HL-60/S4 (cell line): Measurements from ENCODE around the gene ACSL3.

Experiments
- in situ Hi-C: fragments of 300-500 bp; cut with MboI; formaldehyde crosslinking; loops from 2 replicates; pipeline ENCODE4 v1.14.3; 2022; ENCODE audit warnings: low sequenced_read_pairs

Gene ACSL3

DNA sequence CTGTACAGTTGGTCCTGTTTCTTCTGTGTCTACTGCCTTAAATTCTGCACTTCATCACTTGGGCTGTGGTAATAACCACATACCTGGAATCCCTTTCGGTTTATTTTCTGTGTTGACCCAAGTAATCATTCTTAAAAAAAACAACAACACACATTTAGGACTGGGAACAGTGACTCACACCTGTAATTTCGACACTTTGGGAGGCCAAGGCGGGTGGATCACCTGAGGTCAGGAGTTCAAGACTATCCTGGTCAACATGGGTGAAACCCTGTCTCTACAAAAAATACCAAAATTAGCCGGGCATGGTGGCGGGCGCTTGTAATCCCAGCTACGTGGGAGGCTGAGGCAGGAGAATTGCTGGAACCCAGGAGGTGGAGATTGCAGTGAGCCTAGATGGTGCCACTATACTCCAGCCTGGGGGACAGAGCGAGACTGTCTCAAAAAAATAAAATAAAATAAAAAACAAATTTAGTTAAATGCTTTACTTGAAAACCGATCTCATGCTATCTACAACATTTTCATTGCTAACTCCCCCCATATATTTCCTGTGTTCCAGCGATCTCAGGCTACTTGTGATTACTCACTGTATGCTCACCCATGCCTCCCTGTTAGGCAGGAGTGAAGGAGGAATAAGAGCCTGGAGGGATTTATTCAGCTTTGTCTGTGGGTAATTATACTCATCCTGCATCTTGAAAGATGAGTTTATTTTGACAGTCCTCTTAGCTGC, 18.2 kb downstream of the ACSL3 start:
- in situ Hi-C loops: no loop called here

GRCh38 chr2:222879604-222879933, 18.7 kb downstream of the ACSL3 start:
- in situ Hi-C loops: no loop called here

- in situ Hi-C loops: no loop called here
These were observed 21.7 kb downstream of the ACSL3 start for GRCh38 chr2:222882484-222882928.

DNA sequence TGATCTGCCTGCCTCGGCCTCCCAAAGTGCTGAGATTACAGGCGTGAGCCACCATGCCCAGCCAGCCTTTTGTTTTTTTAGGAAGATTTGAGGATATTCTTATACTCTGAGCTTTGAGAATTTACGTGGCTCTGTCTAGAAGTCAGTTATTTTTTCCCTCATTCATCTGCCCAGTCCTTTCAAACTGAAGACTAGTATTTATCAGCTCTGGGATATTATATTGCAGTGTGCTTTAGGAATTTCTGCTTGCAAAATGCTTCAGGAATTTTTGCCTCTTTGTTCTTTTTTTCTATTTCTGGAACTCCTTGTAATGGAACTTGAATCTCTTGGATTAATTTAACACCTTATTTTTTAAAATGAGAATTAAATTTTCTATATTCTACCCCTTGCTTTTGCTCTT, 22.6 kb downstream of the ACSL3 start:
- in situ Hi-C loops: no loop called here

DNA sequence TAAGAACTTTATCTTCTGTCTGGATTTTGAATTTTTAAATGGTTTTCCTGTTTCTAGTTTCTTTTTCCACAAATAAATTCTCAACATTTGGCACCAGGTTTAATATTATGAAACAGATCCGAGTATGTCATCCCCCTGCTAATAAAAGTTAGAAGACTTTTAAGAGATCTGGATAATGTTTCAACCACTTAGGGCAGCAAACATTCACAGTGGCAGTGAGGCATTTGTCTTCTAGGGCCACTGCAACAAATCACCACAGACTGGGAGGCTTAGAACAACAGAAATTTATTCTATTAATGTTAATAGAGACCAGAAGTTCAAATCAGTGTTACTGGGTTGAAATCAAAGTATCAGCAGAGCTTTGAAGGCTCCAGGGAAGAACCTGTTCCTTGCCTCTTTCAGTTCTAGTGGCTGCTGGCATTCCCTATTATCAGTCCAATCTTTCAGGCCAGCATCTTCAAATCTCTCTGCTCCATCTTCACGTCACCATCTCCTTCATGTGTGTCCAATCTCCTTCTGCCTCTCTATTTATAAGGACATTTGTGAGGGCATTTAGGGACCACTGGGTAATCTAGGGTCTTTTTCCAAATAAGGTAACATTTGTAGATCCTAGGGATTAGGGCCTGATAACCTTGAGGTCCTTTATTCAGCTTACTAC, 23.4 kb downstream of the ACSL3 start:
- in situ Hi-C loops: no loop called here

DNA sequence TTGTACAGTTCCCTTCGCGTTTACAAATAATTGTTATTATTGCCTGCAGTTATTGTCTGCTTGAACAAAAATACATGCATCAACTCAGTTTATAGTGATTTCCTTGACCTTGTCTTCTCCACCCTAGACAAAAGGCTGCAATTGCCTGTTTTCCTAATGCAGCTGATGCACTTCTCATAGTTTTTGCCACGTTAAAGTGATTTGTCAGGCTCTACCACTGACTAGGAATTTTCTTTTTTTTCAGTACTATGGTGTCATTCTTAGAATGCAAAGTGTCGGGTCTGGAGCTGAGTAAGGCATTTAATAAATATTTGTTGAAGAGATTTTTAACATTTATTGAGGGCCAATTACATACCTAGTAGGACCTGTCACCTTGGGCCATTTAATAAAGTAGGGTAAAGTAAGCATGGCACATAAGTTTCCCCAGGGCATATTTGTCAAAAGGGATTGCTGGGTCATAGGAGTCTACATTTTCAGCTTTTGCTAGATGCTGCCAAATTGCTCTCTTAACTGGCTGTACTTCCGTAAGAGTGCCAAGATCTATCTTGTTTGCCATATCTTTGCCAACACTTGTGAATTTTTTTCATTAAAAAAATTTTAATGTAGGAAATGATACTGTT, 24.1 kb downstream of the ACSL3 start:
- in situ Hi-C loops: no loop called here

DNA sequence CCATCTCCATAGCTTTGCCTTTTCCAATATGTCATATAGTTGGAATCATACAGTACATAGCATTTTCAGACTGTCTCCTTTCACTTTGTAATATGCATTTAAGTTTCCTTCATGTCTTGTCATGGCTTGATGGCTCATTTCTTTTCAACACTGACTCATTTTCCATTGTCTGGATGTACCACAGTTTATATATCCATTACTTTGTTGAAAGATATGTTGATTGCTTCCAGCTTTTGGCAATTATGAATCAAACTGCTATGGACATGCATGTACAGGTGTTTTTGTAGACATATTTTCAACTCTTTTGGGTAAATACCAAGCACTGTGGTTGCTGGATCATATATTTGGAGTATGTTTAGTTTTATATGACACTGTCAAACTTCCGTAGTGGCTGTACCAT, 26.3 kb downstream of the ACSL3 start:
- in situ Hi-C loops: no loop called here

GRCh38 chr2:222888716-222889115, 27.9 kb downstream of the ACSL3 start:
- in situ Hi-C loops: no loop called here

- in situ Hi-C loops: no loop called here
These were observed 31.1 kb downstream of the ACSL3 start for GRCh38 chr2:222891890-222892289.

DNA sequence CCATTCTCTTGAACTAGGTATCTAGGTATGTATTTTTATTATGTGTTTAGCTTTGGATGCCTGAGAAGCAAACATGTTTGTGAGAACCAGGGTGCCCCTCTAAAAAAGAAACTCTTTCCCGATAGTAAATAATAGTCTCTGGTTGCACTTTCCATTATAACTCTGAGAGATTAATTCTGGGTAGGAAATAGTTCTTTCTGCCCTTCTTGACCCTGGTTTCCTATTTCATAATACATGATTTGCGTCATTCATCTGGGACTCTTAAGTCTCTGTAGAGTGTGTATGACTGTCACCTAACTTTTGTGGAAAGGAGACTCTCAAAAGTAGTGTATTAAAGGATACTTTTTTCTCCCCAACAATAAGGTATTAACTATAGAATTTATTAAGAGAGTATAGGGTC, 31.5 kb downstream of the ACSL3 start:
- in situ Hi-C loops: no loop called here

- in situ Hi-C loops: no loop called here
These were observed 31.9 kb downstream of the ACSL3 start for GRCh38 chr2:222892761-222893160.

- in situ Hi-C loops: no loop called here
These were observed 32.9 kb downstream of the ACSL3 start for GRCh38 chr2:222893716-222894115.

DNA sequence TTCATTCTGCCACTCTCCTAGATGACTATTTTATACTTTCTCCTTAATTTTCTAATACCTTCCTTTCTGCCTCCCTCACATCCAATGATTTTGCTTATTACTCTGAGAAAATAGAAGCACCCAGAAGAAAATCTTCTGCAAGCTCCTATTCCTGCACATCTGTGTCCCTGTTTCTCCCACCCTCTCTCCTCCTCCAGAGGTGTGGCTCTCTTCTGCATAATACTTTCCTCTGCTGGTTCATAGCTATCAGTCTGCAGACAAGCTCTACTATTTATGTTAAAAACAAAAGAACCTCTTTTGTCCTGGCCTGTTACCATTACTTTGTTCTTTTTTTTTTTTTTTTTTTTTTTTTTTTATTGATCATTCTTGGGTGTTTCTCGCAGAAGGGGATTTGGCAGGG, 34.3 kb downstream of the ACSL3 start:
- in situ Hi-C loops: no loop called here

- in situ Hi-C loops: no loop called here
These were observed 37.1 kb downstream of the ACSL3 start for GRCh38 chr2:222897898-222898297.

DNA sequence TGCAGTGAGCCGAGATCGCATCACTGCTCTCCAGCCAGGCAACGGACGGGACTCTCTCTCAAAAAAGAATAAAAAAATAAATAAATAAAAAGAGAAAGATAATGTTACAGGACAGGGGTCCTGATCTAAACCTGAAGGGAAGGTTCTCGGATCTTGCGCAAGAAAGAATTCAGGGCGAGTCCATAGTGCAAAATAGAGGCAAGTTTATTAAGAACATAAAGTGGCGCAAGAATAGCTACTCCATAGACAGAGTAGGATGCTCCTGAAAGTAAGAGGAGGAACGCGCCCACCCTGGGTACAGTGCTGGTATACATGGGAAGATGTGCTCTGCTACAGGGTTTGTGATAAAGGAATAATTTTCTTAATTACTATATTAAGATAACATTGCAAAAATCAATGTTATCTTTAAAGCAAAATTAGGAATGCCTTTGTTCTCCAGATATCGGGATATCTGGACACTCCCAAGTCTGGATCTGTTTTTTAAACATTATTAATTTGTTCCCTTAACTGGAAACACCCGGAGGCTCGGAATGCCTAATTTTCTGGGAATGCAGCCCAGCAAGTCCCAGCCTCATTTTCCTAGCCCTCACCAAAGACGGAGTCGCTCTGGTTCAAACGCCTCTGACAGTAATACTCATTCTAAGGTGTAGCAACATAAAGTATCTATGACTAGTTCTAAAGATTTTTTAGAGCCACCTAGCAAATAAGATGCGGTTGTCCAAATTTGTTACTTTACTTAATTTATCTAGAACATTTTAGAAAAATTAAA, 38.8 kb downstream of the ACSL3 start:
- in situ Hi-C loops: loop anchor here (10.0 kb wide), 1 partner anchor 205 kb away; no protein-coding TSS in a partner anchor

DNA sequence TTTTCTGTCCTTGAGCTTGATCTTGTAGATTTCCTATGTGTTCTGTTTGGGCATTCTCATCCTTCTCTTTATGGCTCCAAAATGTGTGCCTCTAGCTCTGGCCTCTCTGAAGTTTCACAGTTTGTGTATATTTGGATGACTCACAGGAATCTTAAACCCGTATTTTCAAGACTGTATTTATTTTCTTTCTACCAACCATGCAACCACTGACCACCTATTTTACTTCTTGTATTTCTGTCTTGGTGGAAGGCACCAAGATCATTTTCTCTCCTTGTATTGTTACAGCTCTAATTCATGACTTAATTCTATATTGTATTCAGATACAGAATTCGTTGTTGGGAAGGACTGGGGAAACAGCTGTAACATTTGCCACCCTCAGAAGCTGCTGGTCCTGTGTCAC, 39.5 kb downstream of the ACSL3 start:
- in situ Hi-C loops: loop anchor here (10.0 kb wide), 1 partner anchor 206 kb away; no protein-coding TSS in a partner anchor

DNA sequence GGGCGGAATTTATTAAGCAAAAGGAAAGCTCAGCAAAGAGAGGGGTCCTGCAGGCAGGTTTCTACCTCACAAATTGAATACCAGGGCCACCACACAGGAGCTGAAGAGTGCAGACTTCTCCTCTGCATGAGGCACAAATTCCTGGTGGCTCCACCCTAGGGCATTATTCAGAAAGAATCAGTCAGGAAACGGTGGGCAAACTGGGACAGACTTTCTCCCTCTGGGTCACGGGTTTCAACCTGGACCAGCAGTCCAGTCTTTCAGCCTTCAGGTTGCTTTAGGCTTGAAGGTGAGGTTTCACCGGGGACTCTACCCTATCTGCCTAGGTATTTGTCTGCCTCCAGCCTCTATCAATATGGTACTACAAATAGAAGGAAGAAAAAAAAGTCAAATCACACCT, 41.8 kb downstream of the ACSL3 start:
- in situ Hi-C loops: loop anchor here (10.0 kb wide), 1 partner anchor 208 kb away; no protein-coding TSS in a partner anchor

DNA sequence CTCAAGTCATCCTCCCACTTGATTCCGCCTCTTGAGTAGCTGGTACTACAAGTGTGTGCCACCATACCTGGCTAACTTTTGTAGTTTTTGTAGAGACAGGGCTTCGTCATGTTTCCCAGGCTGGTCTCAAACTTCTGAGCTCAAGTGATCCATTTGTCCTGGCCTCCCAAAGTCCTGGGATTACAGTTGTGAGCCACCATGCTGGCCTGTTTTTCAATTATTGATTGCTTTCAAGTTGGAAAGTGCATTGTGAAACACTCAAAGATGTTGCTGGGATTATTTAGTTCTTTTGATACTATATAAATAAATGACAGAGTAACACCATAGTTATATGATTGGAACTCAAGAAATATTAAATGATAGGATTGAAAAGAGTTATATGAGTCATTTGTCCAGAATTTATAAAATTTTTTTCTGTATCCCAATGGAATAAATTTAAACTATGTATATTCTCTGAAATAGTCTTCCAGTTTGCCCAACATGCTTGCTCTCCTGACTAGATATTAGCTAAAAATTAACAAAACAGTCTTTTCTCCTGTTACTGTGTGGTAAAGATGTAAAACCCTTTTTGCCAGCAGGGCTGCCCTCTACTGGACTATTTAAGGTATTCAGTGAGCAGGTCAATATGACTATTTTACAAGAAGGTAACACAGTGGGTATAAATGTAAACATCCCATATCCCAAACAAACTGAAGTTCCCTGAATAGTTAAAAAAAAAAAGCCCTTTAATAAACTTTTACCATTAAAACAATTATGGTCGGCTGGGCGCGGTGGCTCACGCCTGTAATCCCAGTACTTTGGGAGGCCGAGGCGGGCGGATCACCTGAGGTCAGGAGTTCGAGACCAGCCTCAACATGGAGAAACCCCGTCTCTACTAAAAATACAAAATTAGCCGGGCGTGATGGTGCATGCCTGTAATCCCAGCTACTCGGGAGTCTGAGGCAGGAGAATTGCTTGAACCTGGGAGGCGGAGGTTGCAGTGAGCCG, 42.7 kb downstream of the ACSL3 start:
- in situ Hi-C loops: loop anchor here (10.0 kb wide), 1 partner anchor 209 kb away; no protein-coding TSS in a partner anchor

DNA sequence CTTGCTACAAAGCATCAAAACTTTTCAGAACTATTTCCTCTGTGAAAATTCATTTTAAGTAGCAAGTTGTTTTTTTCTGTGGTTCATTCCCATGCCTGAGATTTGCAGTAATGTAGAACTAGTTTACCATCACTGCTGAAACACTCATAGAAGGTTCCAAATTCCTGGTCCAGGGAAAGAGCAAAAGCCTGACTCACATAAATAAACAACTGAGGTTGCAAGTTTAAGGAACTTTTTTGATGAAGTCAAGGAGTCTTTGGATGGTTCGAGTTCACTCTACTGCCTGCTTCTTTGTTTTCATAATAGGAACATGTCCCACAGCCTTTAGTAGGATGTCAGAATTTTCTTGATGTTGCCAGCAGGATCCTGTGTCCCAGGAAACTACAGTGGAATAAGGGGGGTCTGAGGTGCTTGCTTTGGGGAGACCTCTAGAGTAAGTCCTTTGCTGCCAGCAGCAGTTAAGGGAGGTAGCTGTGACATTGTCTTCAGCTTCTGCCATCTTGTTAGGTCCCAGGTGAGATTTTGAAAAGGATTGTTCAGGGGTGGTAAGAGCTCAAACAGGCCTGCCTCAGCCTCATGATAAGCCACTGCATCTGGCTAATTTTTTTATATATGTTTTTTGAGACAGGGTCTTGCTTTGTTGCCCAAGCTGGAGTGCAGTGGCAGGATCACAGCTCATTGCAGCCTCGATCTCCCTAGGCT, 43.9 kb downstream of the ACSL3 start:
- in situ Hi-C loops: loop anchor here (10.0 kb wide), 1 partner anchor 210 kb away; no protein-coding TSS in a partner anchor
